ENCODE data around the gene RFTN1.
"Not testable (repeated sequence)": the region's sequence is repeated elsewhere in the genome, so short reads cannot be mapped to it uniquely, and the experiment has no call there.

RFTN1 gene

GRCh38 chr3:16311960-16312451 is 201.5 kb downstream of the RFTN1 start:
- no peak for DNase-seq (ENCODE audit: low read depth, low spot score)
- ChIA-PET POLR2A (no interaction called here), CTCF (interaction anchor here (0.9 kb wide), 1 partner anchor 12 kb away, joined by 6 read pairs; no protein-coding TSS in a partner anchor)
- TF ChIP-seq, protein P1, sequence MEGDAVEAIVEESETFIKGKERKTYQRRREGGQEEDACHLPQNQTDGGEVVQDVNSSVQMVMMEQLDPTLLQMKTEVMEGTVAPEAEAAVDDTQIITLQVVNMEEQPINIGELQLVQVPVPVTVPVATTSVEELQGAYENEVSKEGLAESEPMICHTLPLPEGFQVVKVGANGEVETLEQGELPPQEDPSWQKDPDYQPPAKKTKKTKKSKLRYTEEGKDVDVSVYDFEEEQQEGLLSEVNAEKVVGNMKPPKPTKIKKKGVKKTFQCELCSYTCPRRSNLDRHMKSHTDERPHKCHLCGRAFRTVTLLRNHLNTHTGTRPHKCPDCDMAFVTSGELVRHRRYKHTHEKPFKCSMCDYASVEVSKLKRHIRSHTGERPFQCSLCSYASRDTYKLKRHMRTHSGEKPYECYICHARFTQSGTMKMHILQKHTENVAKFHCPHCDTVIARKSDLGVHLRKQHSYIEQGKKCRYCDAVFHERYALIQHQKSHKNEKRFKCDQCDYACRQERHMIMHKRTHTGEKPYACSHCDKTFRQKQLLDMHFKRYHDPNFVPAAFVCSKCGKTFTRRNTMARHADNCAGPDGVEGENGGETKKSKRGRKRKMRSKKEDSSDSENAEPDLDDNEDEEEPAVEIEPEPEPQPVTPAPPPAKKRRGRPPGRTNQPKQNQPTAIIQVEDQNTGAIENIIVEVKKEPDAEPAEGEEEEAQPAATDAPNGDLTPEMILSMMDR (IDR thresholded peaks at IDR 0.05; ENCODE audit: insufficient read depth, low read length, missing control alignments), result no peak
- no peak overlapping the region for H3K4me3 ChIP-seq (ENCODE audit: low read depth, low read length)

DNA sequence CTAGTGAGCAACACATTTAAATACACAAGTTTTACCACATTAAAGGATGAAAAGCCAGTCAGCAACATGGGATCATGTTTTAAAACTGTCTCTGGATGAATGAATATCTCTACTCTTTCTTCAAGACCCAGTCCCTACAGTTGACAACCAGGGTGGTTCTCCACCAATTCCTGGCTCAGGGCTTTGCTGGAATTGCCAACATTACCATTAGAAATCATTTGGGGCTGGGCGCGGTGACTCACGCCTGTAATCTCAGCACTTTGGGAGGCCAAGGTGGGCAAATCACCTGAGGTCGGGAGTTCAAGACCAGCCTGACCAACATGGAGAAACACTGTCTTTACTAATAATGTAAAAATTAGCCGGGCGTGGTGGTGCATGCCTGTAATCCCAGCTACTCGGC is 203.0 kb downstream of the RFTN1 start:
- POLR2A ChIA-PET; DNase-seq (ENCODE audit: low read depth, low spot score); H3K4me3 ChIP-seq (ENCODE audit: low read depth, low read length); CTCF ChIA-PET: not testable (repeated sequence)

DNA sequence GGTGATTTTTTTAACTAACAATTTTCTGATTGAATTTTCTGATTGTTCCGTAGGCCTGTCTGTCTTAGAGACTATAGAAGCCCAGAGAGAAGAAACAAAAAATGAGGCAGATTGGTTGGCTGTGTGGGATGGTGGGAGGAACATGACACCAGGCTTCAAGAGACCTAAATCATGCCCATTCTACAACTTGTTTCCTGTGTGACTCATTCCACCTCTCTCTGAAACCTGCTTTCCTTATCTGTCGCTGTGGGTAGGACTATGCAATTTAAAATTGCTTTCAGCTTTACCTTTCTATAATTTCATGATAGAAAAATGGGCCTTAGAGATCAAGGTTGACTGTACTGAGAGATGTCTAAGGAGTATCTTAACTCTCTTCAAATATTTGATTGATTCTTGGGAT is 203.9 kb downstream of the RFTN1 start:
- ChIA-PET POLR2A (no interaction called here), CTCF (no interaction called here)
- TF ChIP-seq, protein P1 (IDR thresholded peaks at IDR 0.05; ENCODE audit: insufficient read depth, low read length, missing control alignments), result no peak
- H3K4me3 ChIP-seq (ENCODE audit: low read depth, low read length), result no peak overlapping the region
- no peak for DNase-seq (ENCODE audit: low read depth, low spot score)

- no peak for DNase-seq (ENCODE audit: low read depth, low spot score)
- no peak overlapping the region for H3K4me3 ChIP-seq (ENCODE audit: low read depth, low read length)
- TF ChIP-seq, protein P1 (IDR thresholded peaks at IDR 0.05; ENCODE audit: insufficient read depth, low read length, missing control alignments), result no peak
- ChIA-PET POLR2A (no interaction called here), CTCF (interaction anchor here (0.6 to 2.1 kb wide), 2 partner anchors 18 to 218 kb away, joined by 3 to 8 read pairs; no protein-coding TSS in a partner anchor)
Observed at GRCh38 chr3:16308727-16309126, 204.8 kb downstream of the RFTN1 start.

GRCh38 chr3:16307832-16308531 is 205.5 kb downstream of the RFTN1 start:
- POLR2A ChIA-PET, result no interaction called here
- CTCF ChIA-PET, result interaction anchor here (0.6 to 2.1 kb wide), 7 partner anchors 10 to 219 kb away, joined by 3 to 8 read pairs (median 3); no protein-coding TSS in a partner anchor
- DNase-seq (ENCODE audit: low read depth, low spot score), result no peak
- H3K4me3 ChIP-seq (ENCODE audit: low read depth, low read length), result no peak overlapping the region
- TF ChIP-seq, protein P1 (IDR thresholded peaks at IDR 0.05; ENCODE audit: insufficient read depth, low read length, missing control alignments), result no peak

DNA sequence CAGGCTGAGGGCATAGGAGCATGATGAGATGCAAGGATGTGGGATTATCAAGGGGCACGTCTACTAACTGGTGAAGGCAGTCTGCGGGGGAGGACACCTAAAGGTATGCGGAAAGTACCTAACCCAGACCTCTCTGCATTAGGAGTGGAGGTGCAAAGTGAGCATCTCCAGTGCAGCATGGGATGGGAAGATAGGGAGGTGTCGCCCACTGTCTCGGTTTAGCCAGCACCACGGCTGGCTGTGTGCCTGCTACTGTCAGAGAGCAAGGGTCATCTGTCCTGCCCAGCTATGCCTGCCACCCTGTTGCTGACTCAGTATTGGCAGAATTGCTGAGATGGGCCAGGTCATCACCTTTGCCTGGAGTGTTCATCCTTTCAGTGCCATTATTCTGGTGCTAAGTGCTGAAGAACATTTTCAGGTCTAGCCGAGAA is 208.4 kb downstream of the RFTN1 start:
- POLR2A ChIA-PET, result no interaction called here
- TF ChIP-seq, protein P1 (IDR thresholded peaks at IDR 0.05; ENCODE audit: insufficient read depth, low read length, missing control alignments), result no peak
- CTCF ChIA-PET, result interaction anchor here (1.3 to 2.6 kb wide), 4 partner anchors 9 to 241 kb away, joined by 3 to 16 read pairs (median 6); no protein-coding TSS in a partner anchor
- H3K4me3 ChIP-seq (ENCODE audit: low read depth, low read length), result no peak overlapping the region
- no peak for DNase-seq (ENCODE audit: low read depth, low spot score)

All from AG04449 (cell line).